GM18526 (cell line): ENCODE measurements around the gene SCGB3A1.

Experiments used
- POLR2A ChIP-seq: IDR thresholded peaks from 3 replicates; pipeline ENCODE4 v1.6.1; 2011; ENCODE audit not compliant: insufficient read length; ENCODE audit errors: extremely low read depth

Gene SCGB3A1

DNA sequence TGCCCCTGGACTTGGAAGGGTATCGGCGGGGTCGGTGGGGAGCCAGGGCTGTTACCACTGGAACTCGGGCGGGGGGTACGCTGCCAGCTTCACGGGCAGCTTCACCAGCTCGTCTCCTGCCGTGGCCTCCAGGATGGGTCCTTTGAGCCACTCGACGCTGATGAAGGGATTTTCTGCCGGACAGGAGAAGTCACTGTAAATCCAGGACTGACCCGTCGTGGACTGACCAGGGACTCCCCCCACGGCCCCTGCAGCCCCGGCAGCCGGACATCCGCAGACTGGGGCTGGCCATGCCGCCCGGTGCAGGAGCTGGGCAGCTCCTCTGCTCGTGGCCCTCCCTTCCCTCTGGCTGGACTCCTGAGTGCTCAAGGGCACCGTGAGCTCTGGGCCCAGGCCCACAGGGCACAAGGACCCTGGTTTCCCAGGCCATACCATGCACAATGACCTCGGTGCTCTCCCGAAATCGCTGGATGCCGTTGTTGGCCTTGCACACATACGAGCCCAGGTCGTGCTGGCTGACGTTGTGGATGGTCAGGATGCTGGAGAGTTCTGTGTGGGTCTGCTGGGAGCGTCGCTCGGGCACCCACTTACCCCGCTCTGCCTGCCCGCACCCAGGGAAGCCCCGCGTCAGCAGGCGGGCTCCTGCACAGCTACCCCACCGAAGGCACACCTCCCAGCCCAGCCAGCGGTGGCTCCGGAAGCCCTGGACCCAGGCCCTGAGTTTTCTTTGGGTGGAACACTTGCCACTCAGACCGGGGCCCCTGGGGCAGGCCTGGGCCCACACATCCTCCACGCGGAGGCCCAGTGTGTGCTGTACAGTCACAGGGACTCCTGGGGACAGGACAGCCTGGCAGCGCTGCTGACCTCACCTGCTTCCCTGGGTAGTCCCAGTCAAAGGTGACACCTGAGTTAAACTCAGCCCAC, 37.8 kb upstream of the SCGB3A1 start:
- no peak for TF ChIP-seq POLR2A

DNA sequence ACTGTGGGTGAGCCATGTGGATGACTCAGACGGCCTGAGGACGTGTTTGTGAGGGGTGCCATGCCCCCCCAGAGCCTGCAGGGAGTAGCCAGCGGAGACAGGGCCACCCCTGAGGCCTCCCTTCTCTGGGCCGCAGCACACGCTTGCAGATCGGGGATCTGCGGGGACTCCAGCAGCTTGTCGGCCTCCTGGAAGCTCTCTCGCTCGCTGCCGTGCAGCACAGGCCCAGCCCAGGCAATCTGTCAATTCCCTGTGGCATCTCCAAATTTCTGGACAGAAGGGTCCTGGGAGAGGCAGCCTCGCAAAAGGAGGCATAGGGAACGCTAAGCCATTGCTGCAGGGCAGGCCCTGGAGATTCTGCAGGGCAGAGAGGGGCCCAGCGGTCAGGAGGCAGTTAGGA, 36.9 kb upstream of the SCGB3A1 start:
- TF ChIP-seq POLR2A: no peak

DNA sequence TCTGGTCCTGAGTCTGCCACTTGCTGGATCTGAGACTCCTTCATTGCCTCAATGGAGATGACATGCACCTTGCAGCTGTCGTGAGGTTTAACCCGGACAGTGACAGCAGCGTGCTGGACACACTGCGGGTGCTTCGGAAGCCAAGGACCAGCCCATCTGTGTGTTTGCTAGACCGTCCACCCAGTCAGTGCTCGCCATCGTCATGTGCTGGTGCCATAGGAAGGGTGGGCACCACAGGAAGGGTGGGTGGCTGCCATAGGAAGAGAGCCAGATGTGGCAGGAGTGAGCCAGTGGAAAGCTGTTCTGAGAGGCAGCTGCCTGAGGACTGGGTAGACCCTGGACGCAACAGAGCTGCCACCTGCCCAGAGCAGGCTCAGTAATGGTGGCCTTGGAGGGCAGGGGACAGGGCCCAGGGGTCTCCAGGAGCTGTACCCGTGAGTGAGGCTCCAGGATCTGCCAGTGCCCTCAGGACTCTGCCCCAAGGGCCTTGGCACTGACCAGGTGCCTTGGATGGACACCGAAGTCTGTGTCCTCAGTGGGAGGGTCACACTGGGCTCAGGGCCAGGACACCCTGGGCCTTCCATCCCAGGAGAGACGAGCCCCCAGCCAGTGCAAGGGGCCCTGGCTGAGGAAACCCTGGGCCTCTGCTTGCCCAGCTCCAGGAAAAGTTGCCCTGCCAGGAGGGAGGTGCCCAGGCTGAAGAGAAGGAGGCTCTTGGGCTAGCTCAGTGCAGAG, 36.3 kb upstream of the SCGB3A1 start:
- no peak for TF ChIP-seq POLR2A

DNA sequence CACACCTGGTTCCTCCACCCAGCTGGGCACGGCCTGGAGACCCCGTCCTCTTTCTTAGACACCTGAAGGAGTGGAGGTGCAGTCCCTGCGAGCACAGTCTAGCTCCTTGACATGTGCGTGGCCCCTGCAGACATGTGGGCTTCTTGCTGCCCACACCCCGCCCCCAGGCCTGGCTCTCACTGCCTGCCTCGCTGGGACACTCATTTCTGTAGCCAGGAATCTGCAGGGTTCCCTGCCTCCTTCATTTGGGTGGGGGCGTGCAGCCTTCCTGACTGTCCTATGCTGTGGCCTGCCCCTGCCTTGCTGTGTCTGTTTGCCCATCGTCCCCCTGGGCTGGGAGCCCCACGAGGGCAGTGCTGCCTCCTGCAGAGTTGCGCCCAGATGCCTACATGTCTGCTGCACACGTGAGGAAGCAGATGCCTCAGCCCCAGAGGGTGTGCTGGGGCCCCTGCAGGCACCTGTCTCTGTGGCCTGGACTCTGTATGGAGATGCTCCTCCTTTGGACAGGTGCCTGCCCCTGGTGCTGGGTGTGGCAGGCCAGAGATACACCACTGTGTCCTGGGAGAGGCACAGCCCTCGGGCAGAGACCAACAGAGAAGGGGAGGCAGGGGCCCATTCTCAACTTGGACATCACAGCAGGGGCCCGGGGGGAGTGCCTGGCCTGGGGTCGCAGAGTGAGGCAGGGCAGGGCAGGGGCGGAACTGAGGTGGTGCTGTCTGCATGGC, 35.5 kb upstream of the SCGB3A1 start:
- no peak for TF ChIP-seq POLR2A

DNA sequence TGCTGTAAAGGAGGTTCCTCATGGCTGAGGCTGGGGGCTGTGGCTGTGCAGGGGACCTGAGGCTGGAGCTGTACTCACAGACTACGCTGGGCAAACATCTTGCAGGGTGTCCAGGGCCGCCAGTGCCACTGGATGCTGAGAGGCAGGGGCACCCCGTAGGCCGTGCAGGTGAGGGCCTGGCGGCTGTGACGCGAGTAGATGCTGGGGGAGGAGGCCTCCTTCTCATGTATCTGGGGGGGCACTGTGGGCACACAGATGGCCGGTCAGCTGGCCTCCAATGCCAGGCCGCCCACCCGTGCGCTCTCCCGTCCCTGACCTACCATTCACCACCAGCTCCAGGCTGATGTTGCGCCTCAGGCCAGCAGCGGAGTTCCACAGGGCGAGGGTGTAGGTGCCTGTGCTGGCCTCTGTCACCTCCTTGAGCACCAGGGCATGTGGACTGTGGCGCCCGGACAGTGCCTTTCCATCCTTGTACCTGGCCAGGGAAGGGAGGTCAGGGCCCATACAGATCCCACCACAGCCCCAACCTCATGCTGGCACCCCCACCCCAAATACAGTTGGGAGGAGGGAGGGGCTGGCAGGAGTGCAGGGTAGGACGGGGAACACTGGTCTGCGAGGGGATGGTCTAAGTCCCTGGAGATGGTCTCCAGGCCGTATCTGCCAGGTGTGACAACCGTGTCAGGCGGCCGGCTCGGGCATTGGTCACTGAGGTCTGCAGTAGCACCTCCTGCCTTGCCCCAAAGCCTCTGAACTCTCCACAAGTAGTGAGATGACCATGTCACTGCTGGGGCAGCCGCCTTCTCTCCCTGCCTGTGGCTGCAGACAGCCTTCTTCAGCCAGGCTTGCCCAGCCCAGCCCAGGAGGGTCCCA, 34.7 kb upstream of the SCGB3A1 start:
- TF ChIP-seq POLR2A: no peak

DNA sequence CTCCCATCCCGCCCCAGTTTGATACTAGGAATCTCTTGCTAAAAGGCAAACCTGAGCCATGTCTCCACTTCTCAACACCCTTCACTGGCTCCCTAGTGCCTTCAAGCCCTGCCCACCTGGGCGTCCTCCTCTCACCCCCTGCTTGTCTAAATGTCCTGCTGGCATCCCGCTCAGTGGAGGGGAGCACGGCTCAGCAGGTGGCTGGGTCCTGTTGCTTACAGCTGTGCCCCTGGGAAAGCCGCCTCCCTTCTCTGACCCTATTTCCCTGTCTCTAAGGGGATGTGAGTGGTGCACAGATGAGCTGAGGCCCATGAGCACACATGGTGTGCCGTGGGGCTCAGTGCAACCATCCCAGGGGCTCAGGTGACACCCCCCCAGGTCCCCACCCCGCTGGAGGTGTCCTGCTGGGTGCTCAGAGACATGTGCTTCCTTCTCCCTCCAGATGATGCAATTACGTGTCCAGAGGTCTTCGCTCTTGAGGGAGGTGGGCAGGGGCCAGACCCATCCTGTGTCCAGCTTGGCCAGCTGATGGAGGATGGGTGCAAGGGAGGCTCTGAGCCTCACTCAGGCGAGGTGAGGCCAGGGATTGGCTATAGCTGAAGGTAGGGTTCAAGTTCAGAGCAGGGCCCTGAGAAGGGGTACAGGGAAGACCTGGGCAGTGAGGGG, 34.0 kb upstream of the SCGB3A1 start:
- no peak for TF ChIP-seq POLR2A

DNA sequence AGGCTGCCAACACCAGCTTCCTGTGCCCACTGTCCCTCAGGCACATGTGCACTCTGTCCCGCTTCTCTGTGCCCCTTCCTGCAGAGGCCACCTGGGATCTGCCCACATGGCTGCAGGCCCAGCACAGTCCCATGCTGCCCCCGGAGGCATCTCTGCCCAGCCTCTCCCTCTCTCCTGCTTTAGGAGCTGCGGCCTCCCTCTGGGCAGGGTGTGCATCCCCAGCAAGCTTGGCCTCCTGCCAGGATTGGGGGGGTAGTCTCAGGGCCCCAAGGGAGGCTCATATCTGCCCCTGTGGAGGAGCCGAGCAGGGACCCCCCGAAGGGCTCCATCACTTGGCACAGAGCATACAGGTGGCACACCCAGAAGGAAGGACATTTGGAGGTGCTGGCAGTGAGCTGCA, 33.3 kb upstream of the SCGB3A1 start:
- no peak for TF ChIP-seq POLR2A

DNA sequence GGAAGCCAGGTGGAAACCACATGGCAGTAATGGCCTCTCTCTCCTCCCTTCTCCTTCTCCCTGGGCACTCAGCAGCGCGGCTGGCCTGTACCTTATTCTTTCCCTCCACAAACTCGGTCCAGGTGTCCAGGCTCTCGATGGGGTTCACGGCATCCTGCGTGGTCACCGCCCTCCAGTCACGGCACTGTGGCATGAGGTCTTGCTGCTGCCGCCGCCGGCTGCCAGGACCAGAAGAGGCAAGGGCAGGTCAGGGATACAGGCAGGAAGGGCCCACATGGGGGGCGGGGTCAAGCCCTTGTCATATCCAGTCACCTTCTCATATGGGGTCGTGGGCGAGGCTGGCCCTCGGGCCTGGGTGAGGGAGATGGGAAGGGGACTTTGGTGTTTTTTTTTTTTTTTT, 32.5 kb upstream of the SCGB3A1 start:
- TF ChIP-seq POLR2A: no peak

DNA sequence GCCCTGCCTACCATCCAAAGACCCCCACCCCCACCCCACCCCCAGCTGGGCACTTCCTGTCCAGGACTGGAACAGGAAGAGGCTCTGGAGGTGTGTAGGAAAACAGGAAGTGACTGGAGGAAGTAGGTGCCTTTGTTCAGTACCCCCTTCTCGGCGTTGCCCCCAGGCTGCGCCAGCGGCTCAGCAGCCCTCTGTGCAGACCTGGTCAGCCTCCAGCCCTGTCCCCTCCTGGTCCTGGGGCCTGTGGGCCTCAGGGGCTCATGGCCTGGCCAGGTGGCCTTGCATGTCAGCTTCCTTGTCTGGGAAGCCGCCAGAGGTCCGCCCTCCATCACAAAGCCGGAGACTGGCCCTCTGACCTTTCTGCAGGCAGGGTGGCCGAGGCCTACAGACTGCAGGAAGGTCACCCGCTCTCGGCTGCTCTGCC, 32.1 kb upstream of the SCGB3A1 start:
- TF ChIP-seq POLR2A: no peak

DNA sequence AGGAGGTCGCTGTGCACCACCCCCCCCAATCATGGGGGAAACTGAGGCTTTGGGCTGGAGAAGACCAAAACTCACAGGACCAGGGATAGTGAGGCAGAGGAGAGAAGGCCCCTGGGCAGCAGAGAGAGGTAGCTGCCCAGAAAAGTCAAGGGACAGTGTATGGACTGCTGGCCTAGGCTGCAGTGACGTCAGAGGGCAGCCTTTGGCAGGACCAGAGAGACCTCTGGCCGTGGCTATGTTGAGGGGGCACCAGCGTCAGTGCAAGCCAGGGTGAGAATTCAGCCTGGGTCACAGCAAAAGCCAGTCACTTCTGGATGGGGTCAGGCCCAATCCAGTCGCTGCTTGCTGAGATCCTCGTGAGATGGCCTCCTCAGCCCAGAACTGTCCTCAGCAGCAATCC, 31.6 kb upstream of the SCGB3A1 start:
- TF ChIP-seq POLR2A: no peak

DNA sequence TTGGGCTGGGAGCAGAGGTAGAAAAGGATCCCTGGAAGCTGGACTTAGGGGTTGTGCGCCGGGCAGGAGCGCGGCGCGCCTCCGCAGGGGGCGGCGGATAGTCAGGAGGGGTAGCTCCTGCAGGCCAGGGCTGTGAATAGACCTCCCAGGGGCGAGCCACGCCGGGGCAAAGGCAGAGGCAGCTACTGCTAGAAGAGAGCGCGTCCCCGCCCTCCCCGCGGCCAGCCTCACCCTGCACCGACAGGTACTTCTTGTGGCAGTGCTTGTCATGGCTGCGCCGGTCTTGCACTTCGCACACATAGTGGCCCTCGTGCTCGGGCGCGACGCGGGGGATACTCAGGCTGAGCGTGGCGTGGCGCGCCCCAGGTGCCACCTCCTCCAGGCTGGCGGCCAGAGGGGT, 30.0 kb upstream of the SCGB3A1 start:
- no peak for TF ChIP-seq POLR2A

DNA sequence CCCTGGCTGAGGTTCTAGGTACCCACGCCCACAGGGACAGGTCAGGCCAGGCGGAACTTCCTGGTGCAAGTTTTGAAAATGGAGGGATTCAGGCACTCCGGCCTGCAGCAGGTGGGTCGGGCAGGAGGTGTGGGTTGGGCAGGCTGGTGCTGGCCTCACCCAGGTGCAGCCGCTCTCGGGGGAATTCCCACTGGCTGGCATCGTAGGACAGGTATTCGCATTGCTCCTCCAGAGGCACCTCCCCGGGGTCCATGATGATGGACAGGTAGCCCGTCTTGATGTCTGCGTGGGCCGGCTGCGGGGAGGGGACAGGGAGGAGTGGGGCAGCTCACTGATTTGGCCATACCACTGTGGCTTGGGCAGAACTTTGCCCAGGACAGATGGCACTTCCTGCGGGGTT, 28.7 kb upstream of the SCGB3A1 start:
- no peak for TF ChIP-seq POLR2A

DNA sequence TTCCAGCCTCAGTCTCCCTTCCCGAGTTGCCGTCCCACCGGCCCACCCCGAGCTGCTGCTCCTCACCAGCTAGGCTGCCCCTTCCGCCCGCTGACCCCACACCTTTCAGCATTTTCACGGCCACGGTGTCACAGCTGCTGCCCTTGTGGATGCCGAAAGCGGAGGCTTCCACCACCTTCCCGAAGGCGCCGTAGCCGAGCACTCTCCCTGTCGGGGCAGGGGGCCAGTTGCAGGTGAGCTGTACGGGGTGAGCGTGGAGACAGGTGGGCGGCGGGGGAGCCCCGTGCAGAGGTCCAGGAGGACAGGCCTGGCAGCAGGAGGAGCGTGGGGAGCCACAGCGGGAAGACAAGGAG, 28.2 kb upstream of the SCGB3A1 start:
- no peak for TF ChIP-seq POLR2A

DNA sequence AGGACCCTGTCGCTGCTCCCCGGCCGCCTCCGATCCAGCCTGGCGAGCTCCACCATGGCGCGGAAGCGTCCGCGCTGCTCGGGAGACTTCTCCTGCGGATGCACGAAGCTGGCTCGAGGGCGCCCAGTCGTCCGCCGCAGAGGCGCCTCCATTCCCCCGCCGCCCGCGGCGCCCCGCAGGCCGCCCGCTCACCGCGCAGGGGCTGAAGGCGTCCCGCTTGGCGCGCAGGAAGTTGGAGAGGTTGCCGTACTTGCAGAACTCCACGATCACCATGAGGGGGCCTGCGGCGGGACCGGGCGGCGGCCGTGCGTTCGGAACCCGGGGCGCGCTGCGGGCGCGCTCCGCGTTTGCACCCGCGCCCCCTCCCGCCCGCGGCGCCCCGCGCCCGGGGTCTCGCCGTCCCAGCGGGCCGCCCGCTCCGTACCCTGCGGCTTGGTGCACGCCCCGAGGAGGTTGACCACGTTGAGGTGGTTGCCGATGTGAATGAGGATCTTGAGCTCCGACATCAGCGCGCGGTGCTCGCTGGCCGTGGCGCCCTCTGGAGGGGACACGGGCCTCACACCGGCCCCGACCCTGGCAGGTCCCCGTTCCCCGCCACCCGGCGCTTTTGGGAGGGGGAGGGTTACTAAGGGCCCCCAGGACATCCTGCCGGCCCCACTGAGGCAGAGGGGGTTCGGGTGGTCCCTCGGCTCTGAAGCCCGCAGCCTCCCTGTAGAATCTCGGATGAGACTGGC, 27.7 kb upstream of the SCGB3A1 start:
- no peak for TF ChIP-seq POLR2A
